WI38 (cell line): ENCODE measurements around the gene LY86.
"Not testable (repeated sequence)": the region's sequence is repeated elsewhere in the genome, so short reads cannot be mapped to it uniquely, and the experiment has no call there.

ENCODE experiments used
- H3K4me3 ChIP-seq: 2 replicates; pipeline ENCODE4 v1.5.1; 2011; ENCODE audit warnings: low read depth, mild to moderate bottlenecking, control low read depth, low read length
- CTCF ChIP-seq: IDR thresholded peaks from 2 replicates; pipeline ENCODE4 v1.5.1; 2012; ENCODE audit warnings: low read depth, mild to moderate bottlenecking, control low read depth, low read length

Gene LY86

GRCh38 chr6:6604566-6604965 is 16.0 kb downstream of the LY86 start:
- TF ChIP-seq CTCF: no peak
- H3K4me3 ChIP-seq: no peak overlapping the region

GRCh38 chr6:6605873-6606272 is 17.4 kb downstream of the LY86 start:
- H3K4me3 ChIP-seq: no peak overlapping the region
- no peak for TF ChIP-seq CTCF

- not testable (repeated sequence) for H3K4me3 ChIP-seq
Measured at GRCh38 chr6:6606391-6607030, 18.0 kb downstream of the LY86 start.

GRCh38 chr6:6609450-6609849 is 20.9 kb downstream of the LY86 start:
- H3K4me3 ChIP-seq: no peak overlapping the region
- TF ChIP-seq CTCF: no peak

GRCh38 chr6:6610031-6610591 is 21.6 kb downstream of the LY86 start:
- H3K4me3 ChIP-seq: no peak overlapping the region
- TF ChIP-seq CTCF: no peak

- TF ChIP-seq CTCF: no peak
- no peak overlapping the region for H3K4me3 ChIP-seq
Measured at GRCh38 chr6:6611486-6611885, 23.0 kb downstream of the LY86 start.

GRCh38 chr6:6612308-6612707 is 23.8 kb downstream of the LY86 start:
- no peak for TF ChIP-seq CTCF
- no peak overlapping the region for H3K4me3 ChIP-seq

GRCh38 chr6:6613103-6613718 is 24.7 kb downstream of the LY86 start:
- not testable (repeated sequence) for H3K4me3 ChIP-seq
